NT2/D1 (cell line): Measurements from ENCODE around the gene OSGIN1.

ENCODE experiments used
- DNase-seq: peaks from one replicate; pipeline ENCODE4 v3.0.0-alpha.2; 2011; ENCODE audit warnings: low read depth, low spot score
- H3K27me3 ChIP-seq: 2 replicates; pipeline ENCODE4 v1.6.0; 2011; ENCODE audit warnings: mild to moderate bottlenecking; ENCODE audit not compliant: insufficient read length, insufficient read depth
- H3K36me3 ChIP-seq: 2 replicates; pipeline ENCODE4 v1.6.1; 2011; ENCODE audit warnings: mild to moderate bottlenecking, low read length, mixed read lengths; ENCODE audit not compliant: insufficient read depth, insufficient read length
- H3K4me1 ChIP-seq: 2 replicates; pipeline ENCODE4 v1.5.1; 2011; ENCODE audit not compliant: insufficient read depth, insufficient read length
- H3K4me3 ChIP-seq: 2 replicates; pipeline ENCODE4 v1.5.1; 2011; ENCODE audit warnings: low read depth; ENCODE audit not compliant: insufficient read length
- H3K9ac ChIP-seq: 2 replicates; pipeline ENCODE4 v1.6.0; 2011; ENCODE audit warnings: low read depth; ENCODE audit not compliant: insufficient read length
- H3K9me3 ChIP-seq: 2 replicates; pipeline ENCODE4 v1.5.1; 2011; ENCODE audit warnings: mild to moderate bottlenecking, low read length; ENCODE audit not compliant: insufficient read depth
- SUZ12 ChIP-seq: IDR thresholded peaks from 2 replicates; pipeline ENCODE4 v1.6.1; 2011; ENCODE audit not compliant: insufficient read length, insufficient read depth; ENCODE audit errors: extremely low read depth
- YY1 ChIP-seq: IDR thresholded peaks from 2 replicates; pipeline ENCODE4 v1.6.1; 2011; ENCODE audit not compliant: insufficient read length, insufficient read depth
- ZNF274 ChIP-seq: IDR thresholded peaks from 2 replicates; pipeline ENCODE4 v1.6.1; 2011; ENCODE audit warnings: mild to moderate bottlenecking, low read depth, low read length

The OSGIN1 gene

GRCh38 chr16:83933885-83934683, 19.0 kb upstream of the OSGIN1 start:
- peaks cover 10% of the 10 kb centered on the region for H3K4me1 ChIP-seq
- DNase-seq = no peak
- no peaks in the 10 kb centered on the region for H3K27me3 ChIP-seq
- no peaks in the 10 kb centered on the region for H3K36me3 ChIP-seq
- no peak overlapping the region for H3K9ac ChIP-seq
- H3K9me3 ChIP-seq = no peaks in the 10 kb centered on the region
- TF ChIP-seq SUZ12 (no peak), ZNF274 (no peak), YY1 (no peak)
- H3K4me3 ChIP-seq = no peak overlapping the region

- H3K4me1 ChIP-seq = peaks cover 13% of the 10 kb centered on the region
- no peak overlapping the region for H3K4me3 ChIP-seq
- no peak for DNase-seq
- no peaks in the 10 kb centered on the region for H3K36me3 ChIP-seq
- H3K27me3 ChIP-seq = no peaks in the 10 kb centered on the region
- no peak overlapping the region for H3K9ac ChIP-seq
- no peak for TF ChIP-seq ZNF274
- no peak for TF ChIP-seq SUZ12
- TF ChIP-seq YY1 = no peak
- H3K9me3 ChIP-seq = no peaks in the 10 kb centered on the region
Measured at GRCh38 chr16:83934684-83934977, 18.4 kb upstream of the OSGIN1 start.

GRCh38 chr16:83935005-83935857, 17.8 kb upstream of the OSGIN1 start:
- Histone ChIP-seq H3K9ac (no peak overlapping the region), H3K4me1 (peaks cover 10% of the 10 kb centered on the region), H3K27me3 (no peaks in the 10 kb centered on the region), H3K36me3 (no peaks in the 10 kb centered on the region), H3K4me3 (no peak overlapping the region), H3K9me3 (no peaks in the 10 kb centered on the region)
- no peak for TF ChIP-seq ZNF274
- TF ChIP-seq YY1 = no peak
- TF ChIP-seq SUZ12 = no peak
- no peak for DNase-seq

- no peak for DNase-seq
Measured at GRCh38 chr16:83935858-83936255, 17.2 kb upstream of the OSGIN1 start.

GRCh38 chr16:83936581-83937165, 16.4 kb upstream of the OSGIN1 start:
- peaks cover 13% of the 10 kb centered on the region for H3K4me1 ChIP-seq
- TF ChIP-seq ZNF274 (no peak), YY1 (no peak), SUZ12 (no peak)
- H3K27me3 ChIP-seq = no peaks in the 10 kb centered on the region
- no peak for DNase-seq
- no peak overlapping the region for H3K9ac ChIP-seq
- no peaks in the 10 kb centered on the region for H3K36me3 ChIP-seq
- no peak overlapping the region for H3K4me3 ChIP-seq
- no peaks in the 10 kb centered on the region for H3K9me3 ChIP-seq

More at GRCh38 chr16:83935858-83936255, 17.2 kb upstream of the OSGIN1 start:
- no peak overlapping the region for H3K9ac ChIP-seq
- no peaks in the 10 kb centered on the region for H3K27me3 ChIP-seq
- H3K36me3 ChIP-seq = no peaks in the 10 kb centered on the region
- H3K9me3 ChIP-seq = no peaks in the 10 kb centered on the region
- H3K4me1 ChIP-seq = peaks cover 13% of the 10 kb centered on the region
- H3K4me3 ChIP-seq = no peak overlapping the region
- TF ChIP-seq SUZ12 (no peak), ZNF274 (no peak), YY1 (no peak)

- Histone ChIP-seq H3K27me3 (no peaks in the 10 kb centered on the region), H3K9ac (no peak overlapping the region), H3K4me1 (peaks cover 13% of the 10 kb centered on the region), H3K4me3 (no peak overlapping the region), H3K9me3 (no peaks in the 10 kb centered on the region), H3K36me3 (no peaks in the 10 kb centered on the region)
- TF ChIP-seq ZNF274 = no peak
- TF ChIP-seq SUZ12 = no peak
- TF ChIP-seq YY1 = no peak
- no peak for DNase-seq
Measured at GRCh38 chr16:83937267-83937666, 15.8 kb upstream of the OSGIN1 start.
